Anterior cingulate cortex (tissue), 58 donors: Measurements from ENCODE around the gene FGD3.
A peak's percentile ranks its signal among the peaks of the same experiment; 100 is the strongest.

ENCODE experiments used
- DNase-seq, 58 donors: peaks; one replicate each; lab custom pipeline; 2025; lab: John Stamatoyannopoulos, UW

FGD3 gene

DNA sequence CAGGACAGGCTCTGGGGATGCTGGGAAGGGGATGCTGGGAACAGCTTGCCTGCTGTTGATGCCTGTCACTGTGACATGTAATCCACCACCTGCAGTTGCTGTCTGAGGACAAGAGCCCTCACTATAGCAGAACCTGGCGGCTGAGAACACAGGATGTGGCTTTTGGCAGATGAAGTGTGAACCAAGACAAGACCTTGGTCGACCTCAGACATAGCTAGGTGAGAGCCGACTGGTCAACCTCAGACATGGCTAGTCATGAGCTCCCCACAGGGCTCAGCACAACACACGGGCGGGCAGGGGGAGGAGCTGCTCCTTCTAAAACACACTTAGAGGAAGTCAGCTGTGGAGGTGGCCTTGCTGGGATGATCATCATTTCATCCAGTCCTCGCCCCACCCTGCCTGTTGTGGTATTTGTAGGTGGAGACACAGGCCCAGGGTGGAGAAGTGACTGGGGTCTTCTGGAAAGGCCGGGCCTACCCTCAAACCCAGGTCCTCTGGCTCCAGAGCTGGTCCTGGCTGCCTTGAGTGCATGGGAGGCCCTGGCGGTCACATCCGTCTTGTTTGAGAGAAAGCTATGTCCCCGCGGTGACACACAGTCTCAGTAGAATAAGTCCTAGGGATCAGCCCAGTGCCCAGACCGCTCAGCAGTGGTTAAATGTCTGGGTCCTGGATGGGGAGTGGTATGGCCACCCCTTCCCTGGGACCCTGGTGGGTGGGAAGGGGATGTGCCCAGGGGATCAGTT, 117.2 kb downstream of the FGD3 start:
- DNase-seq: no peak

DNA sequence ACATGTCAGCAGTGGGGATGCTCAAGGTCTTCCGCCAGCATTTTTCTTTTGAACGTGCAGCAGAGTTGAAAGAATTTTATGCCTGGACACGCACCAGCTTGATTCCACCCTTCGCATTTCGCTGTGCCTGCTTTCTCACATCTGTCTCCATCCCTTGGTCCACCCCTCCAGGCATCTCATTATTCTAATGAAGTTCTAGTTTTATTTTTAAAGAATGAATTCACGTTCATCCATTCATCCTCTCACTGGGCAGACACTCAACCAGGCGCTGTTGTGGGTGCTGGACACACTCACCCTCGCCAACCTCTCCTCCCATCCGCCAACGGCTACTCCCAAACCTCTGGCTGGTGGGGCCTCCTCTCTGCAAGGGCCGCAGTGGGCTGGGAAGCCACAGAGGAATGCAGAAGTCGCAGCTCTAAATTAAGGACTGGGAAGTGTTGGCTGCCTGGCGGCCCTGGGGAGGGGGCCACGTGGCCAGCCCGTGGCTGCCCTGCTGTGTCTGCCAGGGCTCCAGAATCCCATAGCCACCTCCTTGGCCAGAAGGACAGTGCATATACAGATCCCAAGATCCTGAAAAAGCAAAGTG, 117.9 kb downstream of the FGD3 start:
- peak in 20 of 58 donors; percentile 11 to 54 (median 22) for DNase-seq

DNA sequence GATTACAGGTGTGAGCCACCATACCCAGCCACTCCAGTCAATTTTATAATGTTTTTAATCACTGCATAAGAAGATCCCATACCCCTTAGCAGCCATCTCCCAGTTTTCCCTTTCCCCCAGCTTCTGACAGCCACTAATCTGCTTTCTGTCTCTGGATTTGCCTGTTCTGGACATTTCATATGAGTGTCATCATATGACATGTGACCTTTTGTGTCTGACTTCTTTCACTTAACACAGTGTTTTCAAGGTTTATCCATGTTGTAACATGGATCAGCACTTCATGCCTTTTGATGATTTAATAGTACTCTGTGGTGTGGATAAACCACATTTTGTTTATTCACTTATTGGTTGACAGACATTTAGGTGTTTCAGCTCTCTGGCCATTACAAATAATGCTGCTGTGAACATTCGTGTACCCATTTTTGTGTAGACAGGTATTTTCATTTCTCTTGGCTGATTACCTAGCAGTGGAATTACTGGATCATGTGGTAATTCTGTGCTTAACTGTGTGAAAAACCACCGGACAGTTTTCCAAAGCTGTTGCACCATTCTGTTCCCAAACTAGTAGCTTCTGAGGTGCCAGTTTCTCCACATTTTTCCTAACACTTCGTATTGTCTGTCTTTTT, 119.8 kb downstream of the FGD3 start:
- no peak for DNase-seq

DNA sequence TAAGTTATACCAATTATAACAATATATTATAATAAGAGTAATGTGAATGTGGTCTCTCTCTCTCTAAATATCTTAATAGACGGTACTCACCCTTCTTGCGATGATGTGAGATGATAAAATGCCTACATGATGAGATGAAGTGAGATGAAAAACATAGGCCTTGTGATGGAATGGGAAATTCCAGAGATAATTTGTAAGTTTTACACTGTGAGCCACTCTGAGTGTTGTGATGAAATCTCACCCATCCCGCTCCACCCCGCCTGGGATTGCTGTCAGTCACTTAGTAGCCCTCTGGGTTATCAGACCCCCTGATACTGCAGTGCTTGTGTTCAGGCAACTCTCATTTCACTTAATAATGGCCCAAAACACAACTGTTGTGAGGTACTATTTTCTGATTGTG, 121.6 kb downstream of the FGD3 start:
- no peak for DNase-seq

DNA sequence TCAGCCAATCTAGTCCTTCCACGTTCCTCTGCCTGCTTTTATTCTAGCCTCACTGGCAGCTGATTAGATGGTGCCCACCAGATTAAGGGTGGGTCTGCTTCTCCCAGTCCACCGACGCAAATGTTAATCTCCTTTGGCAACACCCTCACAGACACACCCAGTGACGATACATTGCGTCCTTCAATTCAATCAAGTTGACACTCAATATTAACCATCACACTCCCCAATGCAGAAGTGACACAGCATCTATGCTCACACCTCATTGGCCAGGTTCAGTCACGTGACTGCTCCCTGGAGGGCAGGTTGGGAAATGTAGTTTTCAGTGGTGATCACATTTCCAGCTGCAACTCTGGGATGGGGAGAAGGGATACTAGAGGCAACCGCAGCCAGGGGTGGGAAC, 124.1 kb downstream of the FGD3 start:
- DNase-seq: peak in 8 of 58 donors; percentile 9 to 31 (median 18)

DNA sequence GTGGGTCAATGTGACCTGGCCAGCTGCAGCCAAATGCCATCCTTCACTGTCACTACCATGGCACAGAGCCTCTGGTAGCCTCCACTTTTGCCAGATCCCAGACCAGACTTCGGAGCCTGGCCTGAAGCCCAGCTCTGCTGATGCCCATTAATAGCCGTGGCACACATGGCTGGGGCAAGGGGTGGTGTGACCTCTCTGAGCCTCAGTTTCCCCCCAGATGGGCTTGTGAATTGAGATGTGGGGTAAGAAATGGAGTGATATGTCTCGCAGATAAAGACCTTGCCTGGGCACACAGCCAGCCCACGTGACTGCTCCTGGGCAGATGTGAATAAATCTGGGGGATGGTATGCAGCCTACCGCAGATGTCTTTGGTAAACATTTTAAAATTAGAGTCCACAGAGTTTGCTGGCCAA, 125.1 kb downstream of the FGD3 start:
- peak in 3 of 58 donors; percentile 13 to 42 (median 35) for DNase-seq

DNA sequence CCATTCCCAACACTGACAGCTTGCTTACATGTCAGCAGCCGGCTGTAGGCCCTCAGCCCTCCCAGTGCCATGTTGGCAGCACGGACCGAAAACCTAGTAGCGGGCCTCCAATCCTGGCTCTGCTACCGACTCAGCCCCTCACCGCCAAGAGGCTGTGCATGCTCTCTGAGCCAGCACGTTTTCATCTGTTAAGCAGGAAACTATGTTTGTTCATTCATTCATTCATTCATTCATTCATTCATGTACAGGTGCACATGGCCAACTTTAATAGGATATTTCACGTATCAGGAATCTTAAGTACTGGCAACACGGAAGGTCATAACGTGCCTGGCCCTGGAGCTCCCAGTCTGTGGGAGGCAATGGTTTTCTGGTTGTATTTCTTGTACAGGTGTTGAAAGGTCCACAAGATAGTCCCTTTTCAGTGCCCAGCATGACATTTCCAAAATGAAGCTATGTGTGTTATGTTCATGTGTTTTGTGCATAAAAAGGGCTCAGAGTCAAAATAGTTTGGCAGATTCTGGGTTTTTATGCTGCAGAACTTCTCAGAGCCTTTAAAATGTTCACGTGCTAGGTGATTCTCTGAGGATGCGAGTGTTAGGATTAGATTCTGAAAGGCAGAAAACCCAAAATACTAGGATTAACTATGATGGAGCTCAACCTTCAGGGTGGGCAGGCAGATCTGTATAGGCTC, 128.9 kb downstream of the FGD3 start:
- no peak for DNase-seq

DNA sequence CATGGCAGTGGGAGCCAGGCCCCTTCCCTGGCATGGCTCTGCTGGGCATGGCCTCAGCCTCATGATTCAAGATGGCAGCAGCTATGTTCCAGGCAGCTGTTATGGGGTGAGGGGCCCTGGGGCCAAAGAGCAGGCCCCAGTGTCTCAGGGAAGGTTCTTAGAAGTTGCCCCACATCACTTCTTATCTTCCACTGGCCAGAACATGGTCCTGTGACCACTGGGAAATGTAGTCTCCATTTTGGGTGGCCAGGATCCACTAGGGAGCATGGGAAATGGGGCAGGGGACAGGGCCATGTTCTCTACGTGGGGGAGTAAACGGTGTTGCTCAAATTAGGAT, 129.4 kb downstream of the FGD3 start:
- no peak for DNase-seq

DNA sequence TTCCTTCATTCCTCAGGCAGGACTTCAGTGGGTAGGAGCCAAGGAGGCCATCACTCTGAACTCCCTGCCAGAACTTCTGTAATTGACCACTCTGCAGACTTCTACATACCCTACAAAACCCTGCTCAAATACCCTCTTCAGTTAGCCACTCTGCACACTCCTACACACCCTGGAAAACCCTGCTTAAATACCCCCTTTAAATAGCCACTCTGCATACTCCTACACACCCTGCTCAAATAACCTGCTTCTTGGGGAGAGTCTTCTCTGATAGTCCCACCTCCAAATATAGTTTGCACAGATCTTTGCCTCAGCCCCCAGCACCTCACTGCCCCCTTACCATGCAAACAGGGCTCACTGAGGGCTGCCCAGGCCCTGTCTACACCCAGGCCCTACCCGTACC, 130.0 kb downstream of the FGD3 start:
- no peak for DNase-seq

DNA sequence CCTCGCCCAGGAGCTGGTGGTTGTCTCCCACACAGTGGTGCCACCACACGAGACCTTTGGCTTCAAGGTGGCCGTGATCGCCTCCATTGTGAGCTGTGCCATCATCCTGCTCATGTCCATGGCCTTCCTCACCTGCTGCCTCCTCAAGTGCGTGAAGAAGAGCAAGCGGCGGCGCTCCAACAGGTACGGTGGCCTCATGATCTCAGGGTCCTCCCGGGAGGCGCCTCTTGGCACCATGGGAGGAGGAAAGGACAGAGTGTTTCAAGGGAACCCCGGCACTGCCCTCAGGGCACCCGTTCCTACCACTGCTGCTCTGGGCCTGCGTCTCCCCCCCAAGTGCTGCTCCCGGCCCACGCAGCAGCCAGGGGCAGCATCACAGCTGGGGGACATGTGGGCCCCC, 130.5 kb downstream of the FGD3 start:
- DNase-seq: no peak

DNA sequence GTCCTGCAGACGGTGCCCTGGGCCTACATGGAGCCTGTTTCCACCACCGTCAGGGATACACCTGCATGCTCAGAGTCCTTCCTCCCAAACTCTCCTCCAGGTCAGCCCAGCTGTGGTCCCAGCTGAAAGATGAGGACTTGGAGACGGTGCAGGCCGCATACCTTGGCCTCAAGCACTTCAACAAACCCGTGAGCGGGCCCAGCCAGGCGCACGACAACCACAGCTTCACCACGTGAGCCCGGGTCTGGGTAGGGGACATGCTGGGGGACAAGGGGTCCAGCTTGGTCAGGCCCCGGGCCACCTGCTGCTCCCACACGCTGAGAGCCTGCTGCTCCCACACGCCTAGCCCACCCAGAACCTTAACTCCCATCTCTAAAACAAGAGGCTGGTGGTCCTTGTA, 132.0 kb downstream of the FGD3 start:
- DNase-seq: no peak

DNA sequence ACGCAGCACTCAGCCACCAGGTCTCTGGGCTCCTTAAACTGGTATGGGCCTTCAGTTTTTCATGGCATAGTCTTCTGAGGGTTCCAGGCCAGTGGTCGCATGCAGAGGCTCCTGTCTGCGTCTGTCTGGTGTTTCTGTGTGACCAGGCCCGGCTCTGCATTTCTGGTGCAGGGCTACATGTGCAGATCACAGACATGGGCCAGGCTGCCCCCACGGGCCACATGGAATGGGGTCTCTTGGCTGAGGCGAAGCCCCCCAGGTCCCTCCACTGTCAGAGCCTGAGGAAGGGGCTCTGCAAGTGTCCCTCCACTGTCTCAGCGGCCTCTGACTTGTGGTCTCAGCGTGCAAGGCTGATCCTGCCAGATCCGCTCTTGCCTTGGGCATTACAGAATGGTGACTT, 133.1 kb downstream of the FGD3 start:
- no peak for DNase-seq

DNA sequence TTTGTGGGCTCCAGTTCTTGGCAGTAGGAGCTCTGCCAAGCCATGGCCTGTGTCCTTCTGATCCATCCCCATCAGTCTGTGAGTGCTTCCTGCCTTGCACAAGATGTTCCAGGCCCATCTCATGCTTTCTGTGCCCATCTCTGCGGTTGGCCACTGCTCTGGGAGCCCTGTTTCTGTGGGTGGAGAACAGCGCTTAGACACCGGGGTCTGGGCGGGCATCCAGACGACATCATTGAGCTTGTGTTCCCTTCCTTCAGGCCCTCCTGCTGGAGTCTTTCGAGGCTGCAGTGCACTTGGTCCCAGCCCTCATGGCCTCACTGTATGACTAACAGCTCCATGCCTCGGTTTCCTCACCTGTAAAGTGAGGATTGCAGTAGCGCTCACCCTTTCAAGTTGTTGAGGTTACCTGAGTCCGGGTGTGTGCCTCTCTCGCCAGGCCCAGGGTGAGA, 133.8 kb downstream of the FGD3 start:
- no peak for DNase-seq

DNA sequence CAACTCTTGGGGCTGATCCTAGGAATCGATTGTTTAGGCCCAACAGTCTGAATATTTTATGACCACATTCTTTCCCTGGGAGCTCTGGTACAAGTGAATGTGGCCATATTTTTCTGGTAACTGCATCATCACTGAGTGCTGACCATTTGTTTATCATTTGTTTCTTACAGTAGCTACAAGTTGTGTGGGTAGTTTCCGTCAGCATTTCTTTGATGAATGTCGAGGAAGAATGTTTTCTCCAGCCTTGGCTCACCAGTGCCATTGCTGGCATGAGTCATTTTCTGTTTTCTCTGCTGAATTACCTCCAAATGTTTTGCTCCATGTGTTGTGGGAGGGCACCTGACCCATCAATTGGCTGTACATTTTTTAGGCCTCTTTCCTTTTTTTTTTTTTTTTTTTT, 134.6 kb downstream of the FGD3 start:
- no peak for DNase-seq

DNA sequence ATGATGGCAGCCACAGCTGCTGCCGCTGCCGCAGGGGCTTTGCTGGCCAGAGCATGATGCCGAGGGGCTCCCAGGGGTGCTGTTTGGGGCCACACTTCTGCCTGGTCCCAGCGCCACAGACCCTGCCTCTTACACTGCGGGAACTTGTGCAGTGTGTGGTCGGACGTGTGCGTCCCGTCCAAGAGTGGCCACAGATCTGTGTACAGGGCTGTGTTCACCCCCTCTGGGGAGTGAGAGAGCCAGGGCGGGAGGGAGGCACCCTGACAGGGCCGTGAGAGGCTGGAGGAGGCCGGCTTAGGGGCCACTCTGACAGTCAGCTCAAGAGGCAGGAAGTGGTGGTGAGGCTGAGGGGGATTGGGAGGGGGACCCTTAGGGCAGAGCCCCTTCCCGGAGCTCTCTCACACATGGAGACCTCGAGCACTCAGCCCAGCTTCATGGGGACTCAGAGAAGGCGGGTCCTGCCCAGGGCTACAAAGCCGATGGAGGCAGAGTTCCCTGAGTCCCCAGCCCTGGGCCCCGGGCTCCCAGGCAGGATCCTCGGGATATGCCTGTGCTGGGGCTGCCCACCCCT, 135.6 kb downstream of the FGD3 start:
- no peak for DNase-seq

DNA sequence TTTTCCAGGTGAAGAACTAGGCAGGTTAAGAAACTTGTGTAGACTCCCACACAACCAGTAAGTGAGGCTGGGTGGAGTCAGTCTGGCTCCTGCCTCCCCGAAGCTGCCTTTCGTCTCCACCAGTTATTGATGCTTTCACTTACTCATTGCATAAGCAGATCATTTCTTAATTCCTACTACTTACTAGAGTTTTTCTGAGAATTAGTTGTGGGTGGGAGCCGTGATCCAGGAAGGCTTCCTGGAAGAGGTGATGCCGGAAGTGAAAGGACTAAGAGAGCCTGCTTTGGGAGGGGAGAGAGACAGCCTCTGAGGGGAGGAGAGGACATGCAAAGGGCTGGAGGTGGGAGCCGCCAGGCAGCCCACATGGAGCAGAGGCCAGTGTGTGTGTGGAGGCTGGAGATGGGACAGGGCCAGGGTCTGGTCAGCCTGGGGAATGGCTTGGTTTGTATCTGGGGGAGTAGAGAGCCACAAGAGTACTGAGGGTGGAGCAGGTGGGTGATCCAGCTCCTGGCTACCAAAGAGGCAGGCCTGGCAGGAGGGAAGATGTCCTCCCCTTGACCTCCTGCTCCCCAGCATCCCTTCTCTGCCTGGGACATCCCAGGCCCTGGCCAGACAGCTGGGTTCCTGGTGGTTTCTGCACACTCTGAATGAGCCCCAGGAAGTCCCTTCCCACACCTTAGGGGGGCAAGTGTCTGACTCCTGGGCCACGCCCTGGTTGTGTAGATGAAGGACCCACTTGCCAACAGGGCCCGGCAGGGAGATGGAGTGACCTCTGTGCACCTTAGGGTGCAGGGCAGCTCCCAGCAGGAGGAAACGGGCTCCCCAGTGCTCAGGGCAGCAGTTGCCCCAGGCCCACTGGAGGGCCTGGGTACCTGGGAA, 136.5 kb downstream of the FGD3 start:
- DNase-seq: no peak

DNA sequence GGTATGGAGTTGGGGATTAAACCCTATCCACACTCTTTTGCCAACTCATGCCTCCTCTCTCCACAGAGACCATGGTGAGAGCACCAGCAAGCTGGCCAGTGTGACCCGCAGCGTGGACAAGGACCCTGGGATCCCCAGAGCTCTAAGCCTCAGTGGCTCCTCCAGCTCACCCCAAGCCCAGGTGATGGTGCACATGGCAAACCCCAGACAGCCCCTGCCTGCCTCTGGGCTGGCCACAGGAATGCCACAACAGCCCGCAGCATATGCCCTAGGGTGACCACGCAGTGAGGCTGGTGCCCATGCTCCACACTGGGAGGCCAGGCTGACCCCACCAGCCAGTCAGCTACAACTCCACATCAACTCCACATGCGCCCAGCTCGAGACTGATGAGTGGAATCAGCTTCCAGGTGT, 137.2 kb downstream of the FGD3 start:
- no peak for DNase-seq

DNA sequence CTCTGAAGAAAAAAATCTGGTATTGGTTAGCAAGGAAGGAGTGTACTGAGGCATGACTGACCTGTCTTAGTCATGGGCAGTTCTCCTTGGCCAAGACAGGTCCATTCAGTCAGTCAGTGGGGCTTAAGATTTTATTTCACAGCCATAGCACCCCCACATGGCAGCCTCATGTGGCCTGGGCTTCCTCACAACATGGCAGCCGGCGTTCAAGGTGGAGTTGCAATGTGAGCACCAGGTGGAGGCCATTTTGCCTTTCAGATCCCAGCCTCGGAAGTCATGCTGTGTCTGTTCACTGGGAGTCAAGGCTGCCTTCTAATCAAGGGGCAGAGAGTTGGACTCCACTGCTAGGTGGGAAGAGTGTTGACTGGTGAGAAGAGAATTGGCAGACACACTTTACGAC, 138.4 kb downstream of the FGD3 start:
- no peak for DNase-seq
